ENCODE data around the gene NPM1. TPM values are rescaled to one million over a fixed set of nuclear protein-coding genes. Genes with fewer than 3 reads are reported as not detected.
"Not testable (repeated sequence)": the region's sequence is repeated elsewhere in the genome, so short reads cannot be mapped to it uniquely, and the experiment has no call there.

The NPM1 gene
- total and polyA plus RNA-seq, 12 donors, result 248 to 1,064 (median 465) TPM

DNA sequence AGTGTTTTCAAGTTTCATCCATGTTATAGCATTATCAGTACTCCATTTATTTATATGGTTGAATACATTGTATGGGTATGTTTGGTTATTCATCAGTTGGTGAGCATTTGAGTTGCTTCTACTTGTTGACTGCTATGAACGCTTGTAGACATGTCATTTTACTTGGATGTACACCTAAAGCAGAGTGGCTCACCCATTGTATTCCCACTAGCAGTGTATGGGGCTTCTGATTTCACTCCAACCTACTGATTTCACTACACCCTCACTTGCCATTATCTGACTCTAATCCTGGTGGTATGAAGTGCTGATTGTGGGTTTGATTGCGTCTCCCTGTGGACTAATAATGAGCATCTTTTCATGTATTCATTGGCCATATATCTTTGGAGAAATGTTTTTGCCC, 9.5 kb downstream of the NPM1 start:
- ATAC-seq, result no peak
- Histone ChIP-seq H3K4me1 (peaks cover 0 to 48% (median 27%) of the 10 kb centered on the region in 9 donors), H3K36me3 (peaks cover 0 to 100% (median 28%) of the 10 kb centered on the region in 9 donors), H3K9me3 (no peaks in the 10 kb centered on the region), H3K27me3 (no peaks in the 10 kb centered on the region), H3K27ac (no peak overlapping the region), H3K4me3 (no peak overlapping the region)
- intact Hi-C loops (cut with DNase I), result no loop called here
- no peak for DNase-seq
- 85 to 88% methylated on average over 2 of the region's 2 CpGs for WGBS, 2 donors
- TF ChIP-seq, protein P1, sequence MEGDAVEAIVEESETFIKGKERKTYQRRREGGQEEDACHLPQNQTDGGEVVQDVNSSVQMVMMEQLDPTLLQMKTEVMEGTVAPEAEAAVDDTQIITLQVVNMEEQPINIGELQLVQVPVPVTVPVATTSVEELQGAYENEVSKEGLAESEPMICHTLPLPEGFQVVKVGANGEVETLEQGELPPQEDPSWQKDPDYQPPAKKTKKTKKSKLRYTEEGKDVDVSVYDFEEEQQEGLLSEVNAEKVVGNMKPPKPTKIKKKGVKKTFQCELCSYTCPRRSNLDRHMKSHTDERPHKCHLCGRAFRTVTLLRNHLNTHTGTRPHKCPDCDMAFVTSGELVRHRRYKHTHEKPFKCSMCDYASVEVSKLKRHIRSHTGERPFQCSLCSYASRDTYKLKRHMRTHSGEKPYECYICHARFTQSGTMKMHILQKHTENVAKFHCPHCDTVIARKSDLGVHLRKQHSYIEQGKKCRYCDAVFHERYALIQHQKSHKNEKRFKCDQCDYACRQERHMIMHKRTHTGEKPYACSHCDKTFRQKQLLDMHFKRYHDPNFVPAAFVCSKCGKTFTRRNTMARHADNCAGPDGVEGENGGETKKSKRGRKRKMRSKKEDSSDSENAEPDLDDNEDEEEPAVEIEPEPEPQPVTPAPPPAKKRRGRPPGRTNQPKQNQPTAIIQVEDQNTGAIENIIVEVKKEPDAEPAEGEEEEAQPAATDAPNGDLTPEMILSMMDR (IDR thresholded peaks at IDR 0.05), result no peak

GRCh38 chr5:171397599-171397998, 9.9 kb downstream of the NPM1 start:
- peaks cover 0 to 44% (median 24%) of the 10 kb centered on the region in 9 donors for H3K4me1 ChIP-seq
- WGBS, 2 donors, result 95 to 97% methylated on average over 4 of the region's 4 CpGs
- no peaks in the 10 kb centered on the region for H3K27me3 ChIP-seq
- H3K36me3 ChIP-seq, result peaks cover 0 to 98% (median 28%) of the 10 kb centered on the region in 9 donors
- no peak overlapping the region for H3K27ac ChIP-seq
- ATAC-seq (no peak), DNase-seq (no peak)
- TF ChIP-seq, protein P1 (IDR thresholded peaks at IDR 0.05), result no peak
- intact Hi-C loops (cut with DNase I), result no loop called here
- no peak overlapping the region for H3K4me3 ChIP-seq
- no peaks in the 10 kb centered on the region for H3K9me3 ChIP-seq

DNA sequence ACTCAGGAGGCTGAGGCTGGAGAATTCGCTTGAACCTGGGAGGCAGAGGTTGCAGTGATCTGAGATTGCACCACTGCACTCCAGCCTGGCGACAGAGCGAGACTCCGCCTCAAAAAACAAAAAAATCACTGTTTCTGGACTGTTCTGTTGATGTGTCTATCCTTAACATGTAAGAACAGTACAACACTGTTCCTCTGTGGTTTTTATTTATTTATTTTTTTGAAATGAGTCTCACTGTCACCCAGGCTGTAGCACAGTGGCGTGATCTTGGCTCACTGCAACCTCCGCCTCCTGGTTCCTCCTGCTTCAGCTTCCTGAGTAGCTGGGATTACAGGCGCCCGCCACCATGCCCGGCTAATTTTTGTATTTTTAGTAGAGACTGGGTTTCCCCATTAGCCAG, 11.0 kb downstream of the NPM1 start:
- DNase-seq; H3K27ac ChIP-seq; H3K27me3 ChIP-seq; H3K4me3 ChIP-seq; H3K9me3 ChIP-seq; intact Hi-C loops (cut with DNase I): not testable (repeated sequence)
- Histone ChIP-seq H3K36me3 (peaks cover 0 to 89% (median 19%) of the 10 kb centered on the region in 9 donors), H3K4me1 (peaks cover 0 to 43% (median 24%) of the 10 kb centered on the region in 9 donors)
- ATAC-seq, result peak in 3 of 8 donors; percentile 7 to 22 (median 18)
- 91 to 94% methylated on average over 9 of the region's 9 CpGs for WGBS, 2 donors

DNA sequence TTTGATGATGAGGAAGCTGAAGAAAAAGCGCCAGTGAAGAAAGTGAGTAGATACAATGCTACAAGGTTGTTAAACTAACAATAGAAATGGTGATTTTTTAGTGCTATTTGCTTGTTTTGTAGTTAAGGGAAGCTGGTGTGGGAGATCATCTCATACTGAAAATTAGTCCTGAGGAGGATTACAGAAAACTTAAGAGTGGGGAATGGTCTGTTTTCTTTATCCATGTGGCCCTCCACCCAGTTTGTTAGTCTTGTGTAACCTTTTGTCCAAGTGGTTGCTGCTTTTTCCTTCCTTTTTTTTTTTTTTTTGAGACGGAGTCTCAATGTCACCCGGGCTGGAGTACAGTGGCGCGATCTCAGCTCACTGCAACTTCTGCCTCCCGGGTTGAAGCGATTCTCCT, 12.5 kb downstream of the NPM1 start:
- DNase-seq, result no peak
- Histone ChIP-seq H3K4me3 (no peak overlapping the region), H3K4me1 (peaks cover 0 to 46% (median 24%) of the 10 kb centered on the region in 9 donors), H3K9me3 (no peaks in the 10 kb centered on the region), H3K27ac (no peak overlapping the region), H3K36me3 (peaks cover 0 to 80% (median 19%) of the 10 kb centered on the region in 9 donors), H3K27me3 (no peaks in the 10 kb centered on the region)
- intact Hi-C loops (cut with DNase I), result no loop called here
- ATAC-seq, result no peak
- TF ChIP-seq, protein P1 (IDR thresholded peaks at IDR 0.05), result no peak
- WGBS, 2 donors, result 80 to 90% methylated on average over 7 of the region's 7 CpGs

DNA sequence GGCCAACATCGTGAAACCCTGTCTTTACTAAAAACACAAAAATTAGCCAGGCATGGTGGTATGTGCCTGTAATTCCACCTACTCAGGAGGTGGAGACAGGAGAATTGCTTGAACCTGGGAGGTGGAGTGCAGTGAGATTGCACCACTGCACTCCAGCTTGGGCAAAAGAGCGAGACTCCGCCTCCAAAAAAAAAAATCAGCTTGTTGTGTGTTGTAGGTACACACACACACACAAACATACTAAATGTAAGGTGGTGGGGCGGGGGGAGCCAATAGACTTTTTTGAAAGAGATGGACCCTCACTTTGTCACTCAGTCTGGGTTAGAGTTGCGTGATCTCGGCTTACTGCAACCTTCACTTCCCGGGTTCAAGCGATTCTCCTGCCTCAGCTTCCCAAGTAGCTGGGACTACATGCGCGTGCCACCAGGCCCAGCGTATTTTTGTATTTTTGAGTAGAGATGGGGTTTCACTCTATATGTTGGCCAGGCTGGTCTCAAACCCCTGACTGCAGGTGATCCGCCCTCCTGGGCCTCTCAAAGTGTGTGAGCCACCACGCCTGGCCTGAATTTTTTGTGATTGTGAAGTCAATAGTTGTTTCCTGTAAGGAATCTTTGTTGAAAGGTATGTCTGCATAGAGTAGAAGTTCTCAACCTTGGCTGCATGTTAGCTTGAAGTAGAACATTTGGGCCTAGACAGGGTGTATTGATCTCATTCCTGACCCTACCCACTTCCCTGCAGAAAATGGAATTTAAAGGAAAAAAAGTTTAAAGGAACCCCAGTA, 13.7 kb downstream of the NPM1 start:
- WGBS, 2 donors, result 96 to 97% methylated on average over 13 of the region's 13 CpGs
- Histone ChIP-seq H3K9me3 (no peaks in the 10 kb centered on the region), H3K4me3 (no peak overlapping the region), H3K27me3 (no peaks in the 10 kb centered on the region), H3K27ac (no peak overlapping the region), H3K4me1 (peaks cover 0 to 50% (median 23%) of the 10 kb centered on the region in 9 donors), H3K36me3 (peaks cover 0 to 80% (median 30%) of the 10 kb centered on the region in 9 donors)
- no peak for DNase-seq
- TF ChIP-seq, protein P1 (IDR thresholded peaks at IDR 0.05), result no peak
- ATAC-seq, result peak in 2 of 8 donors; percentile 18 to 40
- intact Hi-C loops (cut with DNase I), result no loop called here

GRCh38 chr5:171402751-171403150, 15.1 kb downstream of the NPM1 start:
- Histone ChIP-seq H3K4me1 (peaks cover 0 to 39% (median 21%) of the 10 kb centered on the region in 9 donors), H3K36me3 (peaks cover 0 to 80% (median 32%) of the 10 kb centered on the region in 9 donors)
- H3K27ac ChIP-seq; DNase-seq; H3K27me3 ChIP-seq; ATAC-seq; intact Hi-C loops (cut with DNase I); H3K9me3 ChIP-seq; H3K4me3 ChIP-seq: not testable (repeated sequence)

Data from heart right ventricle (tissue), 16 donors.